Measurements from ENCODE around the gene GRAMD2A. TPM values are rescaled to one million over a fixed set of nuclear protein-coding genes. Genes with fewer than 3 reads are reported as not detected.

Gene GRAMD2A
- polyA plus RNA-seq, 1 donor from 2014 or later: not detected

DNA sequence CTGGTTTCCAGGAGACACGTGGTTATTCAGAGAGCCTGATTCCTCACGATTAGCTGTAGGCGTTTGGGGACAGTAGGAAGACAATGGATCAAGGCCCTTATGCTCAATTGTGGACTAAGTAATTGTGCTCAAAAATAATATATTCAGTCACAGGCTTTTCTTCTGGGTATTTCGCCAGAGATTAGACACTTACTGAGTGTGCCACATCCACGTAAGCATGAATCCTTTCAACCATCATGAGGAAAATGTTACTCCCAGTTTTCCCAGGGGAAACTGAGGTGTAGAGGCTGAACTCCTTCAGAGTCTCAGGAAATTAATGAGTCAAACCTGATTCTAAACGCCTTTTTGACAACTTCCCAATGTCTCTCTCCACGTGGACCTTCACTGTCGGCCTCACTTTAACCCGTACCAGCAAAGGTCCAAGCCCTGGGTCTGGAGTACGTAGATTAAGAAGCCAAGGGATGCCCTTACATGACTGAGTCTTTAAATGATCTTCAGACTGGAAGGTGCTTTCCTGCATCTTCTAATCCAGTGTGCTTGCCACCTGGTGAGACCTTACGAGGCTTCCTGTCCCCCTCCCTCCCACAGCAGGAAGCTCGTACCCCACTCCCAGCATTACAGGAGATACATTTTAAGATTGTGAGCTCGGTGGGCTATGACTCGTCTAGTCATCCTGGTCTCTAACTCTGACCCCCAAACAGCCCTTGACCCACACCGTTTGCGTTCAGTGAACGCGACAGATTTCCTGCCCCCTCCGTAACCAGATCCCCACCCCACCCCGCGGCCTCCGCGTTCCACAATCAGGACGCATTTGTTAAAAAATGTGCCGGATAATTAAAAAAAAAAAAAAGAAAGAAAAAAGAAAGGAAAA, 31.7 kb upstream of the GRAMD2A start:
- H3K27me3 Mint-ChIP-seq: no peaks in the 10 kb centered on the region
- peak overlapping the region; percentile 82 to 99 (median 98) for H3K4me3 Mint-ChIP-seq
- no peaks in the 10 kb centered on the region for H3K9me3 Mint-ChIP-seq
- H3K36me3 Mint-ChIP-seq: no peaks in the 10 kb centered on the region
- H3K4me1 Mint-ChIP-seq: peaks cover 38 to 41% (median 38%) of the 10 kb centered on the region in 3 donors
- H3K27ac Mint-ChIP-seq: peak overlapping the region; percentile 92 to 98 (median 97)

DNA sequence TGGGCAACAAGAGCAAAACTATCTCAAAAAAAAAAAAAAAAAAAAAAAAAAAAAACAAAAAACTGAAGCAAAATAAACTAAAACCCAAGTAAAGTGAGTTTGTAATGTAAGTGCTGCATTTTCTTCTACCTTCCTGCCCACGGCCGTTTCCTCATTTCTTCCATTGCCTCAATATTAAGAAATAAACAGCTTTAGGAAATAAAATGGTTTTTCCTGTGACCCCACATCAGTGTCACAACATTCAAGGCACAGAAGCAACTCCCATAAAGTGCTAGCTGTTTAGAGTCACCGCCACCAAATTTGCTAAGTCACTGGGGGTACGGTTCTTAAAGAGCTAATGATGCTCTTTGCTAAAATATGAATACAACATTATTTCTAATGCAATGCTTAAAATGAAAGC, 30.1 kb upstream of the GRAMD2A start:
- peak overlapping the region; percentile 81 to 98 (median 92) for H3K27ac Mint-ChIP-seq
- H3K4me1 Mint-ChIP-seq: peaks cover 41 to 48% (median 48%) of the 10 kb centered on the region in 3 donors
- H3K36me3 Mint-ChIP-seq: no peaks in the 10 kb centered on the region
- no peaks in the 10 kb centered on the region for H3K27me3 Mint-ChIP-seq
- H3K9me3 Mint-ChIP-seq: no peaks in the 10 kb centered on the region
- H3K4me3 Mint-ChIP-seq: peak overlapping the region; percentile 82 to 99 (median 94)

DNA sequence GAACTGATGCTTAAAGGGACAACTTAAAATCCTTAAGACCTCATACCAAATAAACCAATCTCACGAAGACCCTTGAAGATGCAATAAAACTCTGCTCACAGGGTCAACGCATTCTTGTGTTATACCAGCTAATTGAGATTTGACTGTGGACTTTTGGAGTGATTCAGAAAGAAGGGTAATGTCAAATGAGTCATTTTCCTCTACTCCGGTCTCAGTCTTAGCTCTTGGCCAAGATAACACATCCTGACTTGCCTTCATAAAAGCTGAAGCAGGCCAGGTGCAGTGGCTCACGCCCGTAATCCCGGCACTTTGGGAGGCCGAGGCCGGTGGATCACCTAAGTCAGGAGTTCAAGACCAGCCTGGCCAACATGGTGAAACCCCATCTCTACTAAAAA, 29.6 kb upstream of the GRAMD2A start:
- Mint-ChIP-seq H3K36me3 (peaks cover 1% of the 10 kb centered on the region), H3K27me3 (no peaks in the 10 kb centered on the region), H3K27ac (peak overlapping the region; percentile 92 to 98 (median 95)), H3K4me3 (peak overlapping the region in 3 of 4 donors; percentile 11 to 94 (median 61)), H3K9me3 (no peaks in the 10 kb centered on the region), H3K4me1 (peaks cover 44 to 52% (median 49%) of the 10 kb centered on the region in 3 donors)

DNA sequence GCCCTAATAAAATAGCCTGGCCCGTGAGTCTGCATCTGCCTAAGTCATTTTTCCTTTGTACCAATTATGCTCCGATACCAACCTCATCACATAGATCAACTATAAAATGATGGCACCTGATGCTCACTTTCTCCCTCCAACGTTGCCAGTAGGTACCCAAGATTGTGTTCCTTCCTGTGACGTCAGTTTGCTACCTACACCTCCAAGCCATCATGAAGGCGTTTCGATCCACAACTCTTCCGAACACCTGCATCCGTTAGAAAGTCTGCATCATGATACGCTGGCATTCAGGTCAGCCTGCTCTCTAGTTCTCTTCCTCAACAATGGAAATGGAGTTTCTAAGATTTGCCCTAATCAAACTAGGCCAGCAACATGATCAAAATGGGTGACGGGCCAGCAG, 25.7 kb upstream of the GRAMD2A start:
- H3K36me3 Mint-ChIP-seq: peaks cover 2% of the 10 kb centered on the region
- H3K27me3 Mint-ChIP-seq: no peaks in the 10 kb centered on the region
- H3K4me3 Mint-ChIP-seq: no peak overlapping the region
- H3K4me1 Mint-ChIP-seq: peaks cover 36 to 46% (median 45%) of the 10 kb centered on the region in 3 donors
- H3K27ac Mint-ChIP-seq: no peak overlapping the region
- no peaks in the 10 kb centered on the region for H3K9me3 Mint-ChIP-seq

DNA sequence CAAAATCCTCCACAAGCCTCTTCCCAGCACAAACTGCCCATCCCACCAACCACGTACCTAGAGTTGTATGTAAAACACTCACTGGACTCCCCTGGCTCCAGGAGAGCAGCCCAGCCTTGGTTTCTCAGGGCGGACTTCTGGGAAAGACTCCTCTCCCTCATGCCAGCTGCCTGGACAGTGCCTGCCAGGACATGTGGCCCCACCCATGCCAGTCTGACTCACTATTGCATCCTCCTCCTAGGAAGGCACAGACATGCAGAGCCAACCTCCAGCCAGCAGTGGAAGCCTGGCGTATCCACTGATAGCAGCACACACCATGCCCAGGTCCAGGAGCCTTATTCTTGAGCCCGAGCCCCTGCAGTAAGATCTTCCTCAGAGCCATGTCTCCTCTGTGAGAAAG, 24.8 kb upstream of the GRAMD2A start:
- Mint-ChIP-seq H3K36me3 (peaks cover 2% of the 10 kb centered on the region), H3K4me1 (peaks cover 31 to 43% (median 39%) of the 10 kb centered on the region in 3 donors), H3K27ac (peak overlapping the region in 2 of 3 donors; percentile 9 to 78), H3K4me3 (peak overlapping the region in 1 of 4 donors; percentile 52), H3K27me3 (no peaks in the 10 kb centered on the region), H3K9me3 (no peaks in the 10 kb centered on the region)

DNA sequence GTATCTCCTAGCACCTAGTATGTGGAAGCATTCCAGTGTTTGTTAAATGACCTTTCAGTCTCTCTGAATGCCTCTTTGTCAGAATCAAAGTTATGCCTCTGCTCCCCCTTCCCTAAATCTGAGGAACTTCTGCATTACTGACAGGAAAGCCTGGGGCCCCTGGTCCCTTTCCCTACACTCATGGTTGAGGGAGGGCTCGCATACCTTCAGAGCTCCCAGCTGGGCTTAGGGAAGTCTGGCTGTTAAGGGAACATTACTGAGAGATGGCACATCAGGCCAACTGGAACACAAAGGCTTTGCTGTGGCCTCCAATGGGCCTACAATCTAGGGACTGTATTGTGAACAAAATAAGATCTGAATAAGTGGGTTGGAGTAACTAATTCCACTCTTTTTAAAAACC, 23.1 kb upstream of the GRAMD2A start:
- peaks cover 20 to 30% (median 28%) of the 10 kb centered on the region in 3 donors for H3K4me1 Mint-ChIP-seq
- H3K36me3 Mint-ChIP-seq: peaks cover 3% of the 10 kb centered on the region
- H3K27me3 Mint-ChIP-seq: no peaks in the 10 kb centered on the region
- H3K9me3 Mint-ChIP-seq: no peaks in the 10 kb centered on the region
- H3K27ac Mint-ChIP-seq: peak overlapping the region in 1 of 3 donors; percentile 89
- H3K4me3 Mint-ChIP-seq: peak overlapping the region in 1 of 4 donors; percentile 47

DNA sequence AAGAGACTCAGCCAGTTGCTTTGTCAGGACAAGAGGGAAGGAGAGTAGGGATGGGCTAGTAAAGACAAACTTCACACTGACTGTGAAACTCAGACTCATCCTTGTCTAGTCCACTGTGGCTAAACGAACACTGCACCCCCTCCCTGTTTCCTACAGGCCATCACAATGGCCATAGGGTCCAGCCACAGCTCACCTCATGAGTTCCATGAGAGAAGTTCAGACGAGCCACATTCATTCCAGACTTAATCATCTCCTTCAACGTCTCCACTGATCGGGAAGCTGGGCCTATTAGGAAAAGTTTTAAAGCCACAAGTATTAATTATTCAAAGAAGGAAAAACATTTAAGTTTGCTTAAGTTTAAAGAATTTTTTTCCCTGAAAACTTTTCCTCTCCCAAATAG, 19.6 kb upstream of the GRAMD2A start:
- no peaks in the 10 kb centered on the region for H3K27me3 Mint-ChIP-seq
- no peak overlapping the region for H3K4me3 Mint-ChIP-seq
- H3K27ac Mint-ChIP-seq: peak overlapping the region in 1 of 3 donors; percentile 64
- peaks cover 8 to 12% (median 12%) of the 10 kb centered on the region in 3 donors for H3K4me1 Mint-ChIP-seq
- H3K9me3 Mint-ChIP-seq: no peaks in the 10 kb centered on the region
- H3K36me3 Mint-ChIP-seq: peaks cover 2% of the 10 kb centered on the region

DNA sequence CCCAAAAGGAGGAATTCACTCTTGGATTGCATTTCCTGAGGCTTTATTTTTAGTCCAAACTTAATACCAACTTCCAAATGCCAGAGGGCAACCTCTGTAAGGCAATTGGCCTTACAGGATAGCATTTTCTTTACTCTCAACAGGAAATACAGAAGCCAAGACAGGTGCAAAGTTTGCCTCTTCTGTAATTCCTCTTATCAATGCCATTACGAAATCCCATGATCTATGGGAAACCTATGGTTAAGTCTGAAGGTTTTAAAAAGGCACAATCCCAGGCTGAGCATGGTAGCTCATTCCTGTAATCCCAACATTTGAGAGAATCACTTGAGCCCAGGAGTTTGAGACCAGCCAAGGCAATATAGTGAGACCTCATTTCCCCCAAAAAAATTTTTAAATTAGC, 18.5 kb upstream of the GRAMD2A start:
- Mint-ChIP-seq H3K27ac (no peak overlapping the region), H3K27me3 (no peaks in the 10 kb centered on the region), H3K4me1 (peaks cover 6 to 9% (median 6%) of the 10 kb centered on the region in 3 donors), H3K9me3 (no peaks in the 10 kb centered on the region), H3K4me3 (no peak overlapping the region), H3K36me3 (peaks cover 2% of the 10 kb centered on the region)

DNA sequence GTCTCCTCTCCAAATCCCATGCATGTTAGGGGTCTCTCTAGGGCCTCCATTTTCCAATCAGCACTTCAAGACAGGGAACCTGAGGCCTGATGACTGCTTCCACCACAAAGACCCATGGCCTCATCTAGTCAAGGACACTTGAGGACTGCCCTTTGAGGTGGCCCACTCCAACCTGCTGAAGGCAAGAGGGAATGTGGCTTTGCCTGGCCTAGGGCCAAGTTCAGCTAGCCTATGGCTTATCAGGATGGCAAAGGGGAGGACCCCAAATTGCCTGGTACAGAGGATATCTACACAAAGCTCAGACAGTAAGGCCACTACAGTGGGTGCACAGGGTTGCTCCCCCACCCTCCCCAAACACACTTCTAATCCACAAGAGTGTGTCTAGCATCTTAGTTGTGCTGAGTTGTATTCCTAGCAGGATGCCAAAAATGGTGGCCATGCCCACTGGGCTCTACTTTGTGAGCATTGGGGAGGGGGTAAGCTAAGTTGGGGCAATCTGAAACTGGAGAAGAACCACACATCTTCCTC, 10.0 kb upstream of the GRAMD2A start:
- peak overlapping the region in 2 of 3 donors; percentile 57 to 85 for H3K27ac Mint-ChIP-seq
- H3K36me3 Mint-ChIP-seq: peaks cover 4% of the 10 kb centered on the region
- H3K4me1 Mint-ChIP-seq: peaks cover 0 to 3% (median 0%) of the 10 kb centered on the region in 3 donors
- H3K4me3 Mint-ChIP-seq: no peak overlapping the region
- no peaks in the 10 kb centered on the region for H3K27me3 Mint-ChIP-seq
- H3K9me3 Mint-ChIP-seq: no peaks in the 10 kb centered on the region

DNA sequence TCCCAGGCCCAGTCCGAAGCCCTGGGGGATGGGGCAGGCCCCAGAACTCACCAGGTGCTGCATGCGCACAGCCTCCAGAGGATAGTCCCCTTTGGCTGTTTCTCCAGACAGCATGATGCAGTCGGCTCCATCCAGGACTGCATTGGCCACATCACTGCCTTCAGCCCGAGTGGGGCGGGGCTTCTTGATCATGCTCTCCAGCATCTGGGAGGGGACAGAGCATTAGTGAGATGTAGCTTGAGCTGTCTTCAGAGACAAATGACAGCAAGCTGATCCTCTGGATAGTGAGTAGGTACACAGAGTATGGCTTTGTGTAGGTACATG, 9.1 kb upstream of the GRAMD2A start:
- no peaks in the 10 kb centered on the region for H3K27me3 Mint-ChIP-seq
- H3K36me3 Mint-ChIP-seq: peaks cover 4% of the 10 kb centered on the region
- no peaks in the 10 kb centered on the region for H3K9me3 Mint-ChIP-seq
- H3K4me1 Mint-ChIP-seq: peaks cover 0 to 5% (median 1%) of the 10 kb centered on the region in 3 donors
- no peak overlapping the region for H3K4me3 Mint-ChIP-seq
- H3K27ac Mint-ChIP-seq: no peak overlapping the region

DNA sequence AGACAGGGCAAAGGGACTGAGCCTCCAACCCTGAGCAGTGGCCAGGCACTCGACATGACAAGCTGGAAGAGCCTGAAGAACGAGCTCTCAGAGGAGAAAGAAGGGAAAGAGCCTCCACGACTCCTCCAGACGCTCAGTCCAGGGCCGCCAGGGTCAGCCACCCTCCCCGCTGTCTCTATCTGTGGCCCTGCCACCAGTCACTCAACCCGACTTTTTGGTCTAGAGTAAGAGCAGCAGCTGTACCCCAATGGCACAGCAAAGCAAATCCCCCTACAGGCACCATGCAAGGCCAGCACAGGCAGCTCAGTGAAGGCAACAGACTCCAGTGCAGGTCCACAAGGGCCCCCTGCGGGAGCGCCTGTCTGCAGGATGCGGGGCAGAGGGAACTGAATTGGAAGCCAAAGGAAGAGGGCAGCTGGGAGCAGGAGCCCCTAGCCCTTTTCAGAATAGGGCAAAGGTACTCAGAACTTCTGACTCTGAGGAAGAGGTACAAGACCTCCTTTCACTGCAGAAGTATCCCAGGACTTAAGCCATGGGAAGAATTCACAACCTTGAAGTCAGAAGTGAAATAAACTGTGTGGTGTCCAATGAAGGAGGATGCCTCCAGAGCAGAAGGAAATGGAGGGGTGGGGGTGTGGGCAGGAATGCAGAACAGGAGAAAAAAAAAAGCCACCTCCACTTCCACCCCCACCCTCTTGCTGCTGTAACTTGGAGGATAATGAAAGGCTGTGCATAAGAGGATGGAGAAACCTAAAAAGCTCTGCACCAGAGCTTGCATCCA, 8.5 kb upstream of the GRAMD2A start:
- Mint-ChIP-seq H3K4me3 (no peak overlapping the region), H3K4me1 (peaks cover 0 to 5% (median 2%) of the 10 kb centered on the region in 3 donors), H3K27ac (no peak overlapping the region), H3K9me3 (no peaks in the 10 kb centered on the region), H3K36me3 (peaks cover 4% of the 10 kb centered on the region), H3K27me3 (no peaks in the 10 kb centered on the region)

DNA sequence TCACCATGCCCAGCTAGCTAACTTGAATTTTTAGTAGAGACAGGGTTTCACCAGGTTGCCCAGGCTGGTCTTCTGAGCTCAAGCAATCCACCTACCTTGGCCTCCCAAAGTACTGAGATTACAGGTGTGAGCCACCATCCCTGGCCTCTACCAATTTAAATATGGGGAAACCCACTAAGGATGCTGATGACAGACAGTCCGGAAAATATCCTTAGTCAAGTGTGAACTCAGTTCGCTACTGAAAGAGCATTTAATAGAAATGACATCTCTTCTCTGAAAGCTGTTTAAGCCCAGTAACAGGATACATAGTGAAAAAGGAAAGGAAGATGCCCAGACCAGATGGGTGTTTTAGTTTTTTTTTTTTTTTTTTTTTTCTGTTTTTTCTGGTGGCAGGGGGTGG, 7.7 kb upstream of the GRAMD2A start:
- Mint-ChIP-seq H3K4me3 (no peak overlapping the region), H3K4me1 (peaks cover 0 to 5% (median 2%) of the 10 kb centered on the region in 3 donors), H3K36me3 (peaks cover 4% of the 10 kb centered on the region), H3K9me3 (no peaks in the 10 kb centered on the region), H3K27me3 (no peaks in the 10 kb centered on the region), H3K27ac (no peak overlapping the region)

DNA sequence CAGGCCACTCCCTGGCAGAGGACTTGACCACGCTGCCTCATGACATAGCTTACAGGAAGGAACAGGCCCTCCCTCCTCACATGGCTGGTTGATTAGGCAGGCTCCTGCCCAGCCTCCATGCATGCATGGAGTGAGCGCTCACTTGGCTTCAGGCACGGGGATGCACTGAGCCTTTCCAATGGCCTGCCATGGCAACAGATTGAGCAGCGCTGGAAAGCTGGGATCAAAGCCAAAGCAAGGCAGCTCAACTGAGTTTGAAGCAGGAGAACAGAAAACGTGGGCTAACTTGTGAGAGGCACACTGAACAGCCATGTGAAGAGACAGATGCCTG, 5.9 kb upstream of the GRAMD2A start:
- H3K36me3 Mint-ChIP-seq: peaks cover 2% of the 10 kb centered on the region
- peaks cover 0 to 7% (median 2%) of the 10 kb centered on the region in 3 donors for H3K4me1 Mint-ChIP-seq
- H3K27me3 Mint-ChIP-seq: no peaks in the 10 kb centered on the region
- no peaks in the 10 kb centered on the region for H3K9me3 Mint-ChIP-seq
- no peak overlapping the region for H3K27ac Mint-ChIP-seq
- no peak overlapping the region for H3K4me3 Mint-ChIP-seq

DNA sequence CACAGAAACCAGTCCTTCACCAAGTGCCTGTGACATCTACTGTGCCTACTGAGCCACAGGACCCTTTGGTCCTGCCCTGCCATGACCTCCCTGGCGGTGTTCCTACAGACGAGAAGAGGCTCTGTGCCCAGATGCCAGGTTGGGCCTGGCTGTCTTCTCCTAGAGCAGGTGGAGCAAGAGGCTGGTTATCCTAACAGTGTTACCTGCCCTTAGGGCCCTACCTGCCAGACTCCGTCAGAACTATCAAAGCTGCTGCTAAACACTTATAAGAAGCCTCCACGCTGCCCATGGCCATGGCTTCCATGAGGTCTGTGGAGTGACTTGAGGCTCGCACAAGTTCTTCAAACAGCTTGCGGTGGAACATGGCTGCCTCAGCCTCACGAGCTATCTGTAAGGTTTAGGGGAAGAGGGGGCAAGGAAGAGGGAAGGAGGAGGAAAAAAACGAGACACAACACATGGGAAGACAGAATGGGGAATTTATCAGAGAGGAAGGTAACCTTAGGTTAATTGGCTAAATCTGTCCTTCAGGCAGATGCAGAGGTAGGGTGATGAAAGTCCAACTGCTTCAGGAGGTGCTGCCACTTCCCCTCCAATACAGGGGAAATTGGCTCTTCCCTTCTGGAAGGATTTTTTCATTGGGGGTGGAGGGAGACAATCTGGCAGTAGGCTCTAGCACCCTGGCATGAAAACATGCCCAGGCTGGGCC, 5.4 kb upstream of the GRAMD2A start:
- Mint-ChIP-seq H3K27me3 (peaks cover under 1% of the 10 kb centered on the region), H3K36me3 (peaks cover 2% of the 10 kb centered on the region), H3K9me3 (no peaks in the 10 kb centered on the region), H3K4me1 (peaks cover 0 to 7% (median 3%) of the 10 kb centered on the region in 3 donors), H3K27ac (no peak overlapping the region), H3K4me3 (no peak overlapping the region)

DNA sequence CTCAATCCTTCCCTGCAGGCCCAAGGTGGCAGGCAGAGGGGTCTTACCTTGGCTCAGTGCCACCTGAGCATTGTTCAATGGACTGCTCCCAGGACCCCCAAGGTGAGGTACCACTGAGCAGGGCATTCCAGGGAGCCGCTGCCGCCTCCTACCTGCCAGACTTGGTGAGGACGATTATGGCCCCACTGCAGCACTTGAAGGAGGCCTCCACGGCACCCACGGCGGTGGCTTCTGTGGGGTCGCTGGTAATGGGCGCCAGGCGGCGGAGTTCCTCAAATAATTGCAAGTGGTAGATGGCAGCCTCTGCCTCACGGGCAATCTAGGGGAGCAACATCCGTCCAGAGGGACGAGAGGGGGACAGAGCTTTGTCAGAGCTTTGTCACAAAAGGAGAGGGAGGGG, 4.7 kb upstream of the GRAMD2A start:
- H3K4me1 Mint-ChIP-seq: peaks cover 0 to 7% (median 5%) of the 10 kb centered on the region in 3 donors
- H3K27ac Mint-ChIP-seq: no peak overlapping the region
- H3K9me3 Mint-ChIP-seq: no peaks in the 10 kb centered on the region
- H3K4me3 Mint-ChIP-seq: no peak overlapping the region
- H3K27me3 Mint-ChIP-seq: peaks cover 3% of the 10 kb centered on the region
- peaks cover 2% of the 10 kb centered on the region for H3K36me3 Mint-ChIP-seq
